GM18868 (cell line): ENCODE measurements around the gene GTF2F1.
"Not testable (repeated sequence)": the region's sequence is repeated elsewhere in the genome, so short reads cannot be mapped to it uniquely, and the experiment has no call there.

Source experiments
- ATAC-seq: cut with Tn5 transposase; IDR thresholded peaks from one replicate; pipeline ENCODE4 v1.9.1; 2021; ENCODE audit warnings: mild to moderate bottlenecking, moderate library complexity; ENCODE audit not compliant: unreplicated experiment

Gene GTF2F1, protein sequence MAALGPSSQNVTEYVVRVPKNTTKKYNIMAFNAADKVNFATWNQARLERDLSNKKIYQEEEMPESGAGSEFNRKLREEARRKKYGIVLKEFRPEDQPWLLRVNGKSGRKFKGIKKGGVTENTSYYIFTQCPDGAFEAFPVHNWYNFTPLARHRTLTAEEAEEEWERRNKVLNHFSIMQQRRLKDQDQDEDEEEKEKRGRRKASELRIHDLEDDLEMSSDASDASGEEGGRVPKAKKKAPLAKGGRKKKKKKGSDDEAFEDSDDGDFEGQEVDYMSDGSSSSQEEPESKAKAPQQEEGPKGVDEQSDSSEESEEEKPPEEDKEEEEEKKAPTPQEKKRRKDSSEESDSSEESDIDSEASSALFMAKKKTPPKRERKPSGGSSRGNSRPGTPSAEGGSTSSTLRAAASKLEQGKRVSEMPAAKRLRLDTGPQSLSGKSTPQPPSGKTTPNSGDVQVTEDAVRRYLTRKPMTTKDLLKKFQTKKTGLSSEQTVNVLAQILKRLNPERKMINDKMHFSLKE

DNA sequence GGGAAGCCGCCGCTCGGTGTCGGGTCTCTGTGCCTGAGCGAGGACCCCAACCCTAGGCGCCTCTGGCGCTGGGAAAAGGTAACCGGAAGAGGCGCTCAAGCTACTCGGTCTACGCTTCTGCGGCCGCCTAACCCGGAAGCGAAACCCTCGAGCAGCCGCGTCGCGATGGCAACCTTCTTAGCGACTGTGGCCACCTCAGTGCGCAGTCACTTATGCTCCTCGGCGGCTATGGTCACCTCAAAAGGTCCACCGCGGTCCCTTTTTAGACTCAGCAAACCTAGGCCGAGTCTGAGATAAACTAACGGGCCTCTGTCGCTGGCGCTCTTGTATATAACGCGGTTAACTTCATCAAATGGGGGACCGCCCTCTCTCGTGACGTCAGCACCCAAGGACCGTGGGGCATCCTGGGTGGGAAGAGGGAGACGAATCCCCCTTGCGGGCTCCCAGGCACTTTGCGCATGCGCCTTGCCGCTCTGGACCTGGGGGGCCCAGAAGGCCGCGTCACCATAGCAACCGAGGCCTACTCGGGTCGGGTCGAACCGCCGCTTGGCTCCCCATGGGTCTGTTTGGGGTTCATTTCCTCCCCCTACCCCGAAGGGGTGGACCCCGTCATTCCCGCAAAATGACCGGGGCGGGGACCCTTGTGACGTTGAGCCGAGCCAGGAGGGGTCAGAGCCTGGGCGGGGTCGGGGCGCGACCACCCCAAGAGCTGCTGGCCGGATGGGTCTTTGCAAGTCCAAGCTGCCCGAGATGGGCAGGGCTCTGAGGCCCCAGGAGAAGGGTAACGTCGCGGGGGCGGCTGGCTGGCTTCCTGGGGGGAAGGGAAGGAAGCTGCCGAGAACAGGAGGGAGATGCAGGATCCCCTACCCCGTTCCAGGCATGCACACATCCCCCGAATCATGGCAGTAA, at the start of gene GTF2F1:
Gene GTF2F1, minus strand, starts transcription at position 91 of the 909 bp plus-strand sequence. CDS start 169 bp downstream, outside the sequence.
- peak; percentile 80 for ATAC-seq

DNA sequence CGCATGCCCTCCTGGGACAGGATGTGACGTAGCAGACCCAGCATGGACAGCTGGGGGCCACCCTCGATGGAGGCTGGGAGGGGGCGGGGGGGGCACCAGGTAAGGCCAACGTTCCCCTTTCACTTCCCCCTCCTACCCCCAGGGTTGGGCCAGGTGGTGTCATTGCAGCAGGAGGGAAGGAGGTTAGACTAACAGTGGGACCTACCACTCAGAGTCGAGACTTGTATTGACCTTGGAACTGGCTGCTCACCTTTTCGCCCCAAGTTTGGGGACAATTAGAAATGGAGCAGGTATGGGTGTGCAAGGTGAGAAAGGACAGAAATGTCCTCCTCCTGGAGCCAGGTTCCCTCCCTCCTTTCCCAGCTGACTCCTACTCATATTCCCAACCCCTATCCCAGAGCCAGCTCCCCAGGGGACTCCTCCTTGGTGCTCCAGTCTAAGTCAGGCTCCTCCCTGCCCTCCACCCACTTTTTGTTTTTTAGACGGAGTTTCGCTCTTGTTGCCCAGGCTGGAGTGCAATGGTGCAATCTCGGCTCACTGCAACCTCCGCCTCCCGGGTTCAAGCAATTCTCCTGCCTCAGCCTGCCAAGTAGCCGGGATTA, 49.2 kb upstream of the GTF2F1 start:
- ATAC-seq: no peak

DNA sequence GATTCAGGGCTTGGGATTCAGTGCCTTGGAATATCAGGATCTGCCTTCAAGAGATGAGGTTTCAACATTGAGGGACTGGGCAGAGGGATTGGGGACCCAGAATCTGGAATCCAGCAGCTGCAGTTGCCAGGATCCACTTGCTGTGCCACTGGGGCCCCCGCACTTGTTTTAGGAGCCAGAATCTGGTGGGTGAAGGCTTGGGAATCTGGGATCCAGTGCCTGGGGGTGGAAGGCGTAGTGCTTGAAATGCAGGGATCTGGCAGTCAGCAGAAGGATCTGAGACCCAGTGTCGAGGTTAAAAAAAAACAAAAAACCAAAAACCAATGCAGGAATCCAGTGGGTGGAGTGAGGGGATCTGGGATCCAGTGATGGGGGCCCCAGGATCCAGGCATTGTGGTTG, 47.9 kb upstream of the GTF2F1 start:
- ATAC-seq: no peak

DNA sequence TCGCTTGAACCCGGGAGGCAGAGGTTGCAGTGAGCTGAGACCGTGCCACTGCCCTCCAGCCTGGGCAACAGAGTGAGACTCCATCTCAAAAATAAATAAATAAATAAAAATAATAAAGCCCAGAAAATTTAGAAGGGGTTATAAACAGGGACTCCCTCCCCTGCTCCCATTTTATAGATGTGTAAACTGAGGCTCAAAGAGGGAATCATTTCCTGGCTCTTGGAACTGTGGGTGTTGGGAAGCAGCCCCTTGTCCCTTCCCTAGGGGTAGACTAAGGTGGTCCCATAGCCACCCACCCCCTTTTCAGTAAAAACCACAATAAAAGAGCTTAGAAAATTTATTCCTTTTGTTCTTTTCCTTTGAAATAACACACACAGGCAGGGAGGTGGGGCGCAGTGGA, 46.8 kb upstream of the GTF2F1 start:
- ATAC-seq: no peak

DNA sequence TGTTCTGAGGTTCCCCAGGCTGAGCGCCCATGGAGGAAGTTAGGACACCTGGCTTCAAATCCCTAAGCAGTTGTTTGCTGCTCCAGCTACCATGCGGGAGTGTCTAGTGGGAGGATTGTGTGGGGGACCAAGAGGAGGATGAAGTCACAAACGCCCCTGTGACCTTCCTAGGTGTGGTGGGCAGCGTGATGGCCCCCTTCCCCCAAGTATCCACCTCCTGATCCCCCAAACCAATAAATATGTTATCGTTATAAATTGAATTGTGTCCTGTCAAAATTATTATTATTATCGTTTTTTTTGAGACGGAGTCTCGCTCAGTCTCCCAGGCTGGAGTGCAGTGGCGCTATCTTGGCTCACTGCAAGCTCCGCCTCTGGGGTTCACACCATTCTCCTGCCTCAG, 40.7 kb upstream of the GTF2F1 start, which contains the start of gene SLC25A41:
Gene SLC25A41, minus strand, starts transcription at position 101 of the 400 bp plus-strand sequence. Its CDS starts 70 bp downstream, at position 31.
- ATAC-seq: no peak

DNA sequence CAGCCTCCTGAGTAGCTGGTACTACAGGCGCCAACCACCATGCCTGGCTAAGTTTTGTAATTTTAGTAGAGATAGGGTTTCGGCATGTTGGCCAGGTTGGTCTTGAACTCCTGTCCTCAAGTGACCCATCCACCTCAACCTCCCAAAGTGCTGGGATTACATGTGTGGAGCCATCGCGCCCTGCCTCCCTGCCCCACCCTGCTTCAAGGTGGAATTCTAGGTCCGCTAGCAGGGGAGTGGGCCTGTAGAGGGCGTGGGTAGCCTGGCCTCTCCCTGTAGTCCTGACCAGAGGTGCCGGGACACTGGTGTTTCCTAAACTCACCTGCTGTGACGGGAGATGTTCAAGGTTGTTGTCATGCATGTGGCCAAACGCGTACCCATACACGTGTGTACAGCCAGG, 40.2 kb upstream of the GTF2F1 start:
- ATAC-seq: no peak

DNA sequence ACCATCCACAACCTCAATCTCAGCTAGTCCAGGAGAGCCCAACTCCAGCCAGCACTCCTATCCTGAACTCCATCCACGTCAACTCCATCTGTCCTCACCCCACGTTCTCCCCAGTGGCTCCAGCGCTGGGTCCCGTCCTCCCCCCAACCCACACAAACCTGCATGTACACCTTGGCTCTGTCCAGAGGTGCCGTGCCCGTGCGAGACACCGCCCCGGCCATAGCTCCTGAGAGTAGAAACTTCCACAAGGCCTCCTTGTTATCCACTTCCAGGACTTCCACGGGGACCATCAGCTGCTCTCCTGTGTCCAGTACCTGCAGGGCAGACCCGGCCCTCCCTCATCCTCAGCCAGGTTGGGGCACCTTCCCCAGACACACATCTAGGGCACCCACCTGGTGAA, 38.9 kb upstream of the GTF2F1 start:
- no peak for ATAC-seq

DNA sequence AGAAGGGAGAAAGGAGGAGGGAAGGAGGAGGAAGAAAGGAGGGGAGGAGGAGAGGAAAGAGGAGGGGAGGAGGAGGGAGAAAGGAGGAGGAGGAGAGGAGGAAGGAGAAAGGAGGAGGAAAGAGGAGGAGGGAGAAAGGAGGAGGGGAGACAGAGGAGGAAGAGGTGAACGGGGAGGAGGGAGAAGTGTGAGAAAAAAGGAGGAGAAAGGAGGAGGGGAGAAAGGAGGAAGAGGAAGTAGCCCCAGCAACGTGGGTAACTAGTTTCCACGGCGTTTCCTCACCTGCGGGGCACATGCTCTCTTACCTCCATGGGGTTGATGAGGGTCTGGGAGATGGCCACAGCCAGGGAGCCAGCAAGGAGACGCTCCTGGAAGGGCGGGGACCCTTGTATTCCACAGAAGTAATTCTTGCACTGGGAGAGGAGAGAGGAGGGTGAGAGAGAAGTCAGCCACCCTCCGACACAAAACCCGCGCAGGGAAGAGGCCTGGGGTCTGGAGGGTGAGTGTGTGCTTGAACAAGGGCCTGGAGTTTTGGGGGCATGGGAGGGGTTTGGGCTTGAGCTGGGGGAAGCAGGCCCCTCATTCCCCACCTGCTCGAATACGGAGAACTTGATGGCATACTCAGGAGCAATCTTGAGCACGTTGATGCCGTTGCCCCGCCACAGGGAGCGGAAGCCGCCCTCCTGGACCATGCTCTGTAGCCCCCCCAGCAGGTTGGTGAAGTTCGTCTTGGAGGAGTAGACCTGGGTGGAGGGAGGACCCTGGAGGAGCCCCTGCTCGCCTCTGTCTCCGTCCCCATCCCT, 36.7 kb upstream of the GTF2F1 start:
- ATAC-seq: no peak

DNA sequence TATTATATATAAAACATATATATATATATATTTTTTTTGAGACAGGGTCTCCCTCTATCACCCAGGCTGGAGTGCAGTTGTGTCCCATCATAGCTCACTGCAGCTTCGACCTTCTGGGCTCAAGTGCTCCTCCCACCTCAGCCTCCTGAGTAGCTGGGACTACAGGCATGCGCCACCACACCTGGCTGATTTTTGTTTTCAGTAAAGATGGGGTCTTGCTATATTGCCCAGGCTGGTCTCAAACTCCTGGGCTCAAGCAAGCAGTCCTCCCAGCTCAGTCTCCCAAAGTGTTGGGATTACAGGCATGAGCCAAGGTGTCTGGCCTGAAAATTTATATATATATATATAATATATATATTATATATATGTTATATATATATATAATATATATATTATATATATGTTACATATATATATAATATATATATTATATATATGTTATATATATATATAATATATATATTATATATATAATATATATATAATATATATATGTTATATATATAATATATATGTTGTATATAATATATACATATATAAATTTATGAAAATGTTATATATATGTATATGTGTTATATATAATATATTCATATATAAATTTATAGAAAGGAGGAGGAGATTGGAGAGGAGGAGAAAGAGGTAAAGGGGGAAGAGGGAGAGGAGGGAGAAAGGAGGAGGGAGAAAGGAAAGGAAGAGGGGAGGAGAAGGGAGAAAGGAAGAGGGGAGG, 35.9 kb upstream of the GTF2F1 start:
- ATAC-seq: not testable (repeated sequence)

DNA sequence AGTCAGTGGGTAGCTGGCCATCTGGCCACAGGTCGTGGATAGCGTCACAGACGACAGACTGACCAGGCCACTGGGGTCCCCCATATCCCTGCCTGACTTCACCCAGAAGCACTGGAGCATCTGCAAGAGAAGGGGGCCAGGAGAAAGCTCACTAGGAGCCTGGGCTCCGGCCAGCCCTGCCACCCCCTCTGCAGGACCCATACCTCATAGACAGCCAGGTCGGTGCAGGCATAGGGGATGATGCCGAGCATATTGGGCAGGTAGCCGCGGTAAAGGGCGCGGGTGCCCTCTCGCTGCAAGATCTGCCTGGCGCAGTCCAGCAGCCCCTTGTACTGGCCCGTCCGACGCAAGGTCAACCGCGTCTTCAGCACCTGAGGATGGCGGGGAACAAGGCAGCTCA, 34.2 kb upstream of the GTF2F1 start:
- ATAC-seq: no peak

DNA sequence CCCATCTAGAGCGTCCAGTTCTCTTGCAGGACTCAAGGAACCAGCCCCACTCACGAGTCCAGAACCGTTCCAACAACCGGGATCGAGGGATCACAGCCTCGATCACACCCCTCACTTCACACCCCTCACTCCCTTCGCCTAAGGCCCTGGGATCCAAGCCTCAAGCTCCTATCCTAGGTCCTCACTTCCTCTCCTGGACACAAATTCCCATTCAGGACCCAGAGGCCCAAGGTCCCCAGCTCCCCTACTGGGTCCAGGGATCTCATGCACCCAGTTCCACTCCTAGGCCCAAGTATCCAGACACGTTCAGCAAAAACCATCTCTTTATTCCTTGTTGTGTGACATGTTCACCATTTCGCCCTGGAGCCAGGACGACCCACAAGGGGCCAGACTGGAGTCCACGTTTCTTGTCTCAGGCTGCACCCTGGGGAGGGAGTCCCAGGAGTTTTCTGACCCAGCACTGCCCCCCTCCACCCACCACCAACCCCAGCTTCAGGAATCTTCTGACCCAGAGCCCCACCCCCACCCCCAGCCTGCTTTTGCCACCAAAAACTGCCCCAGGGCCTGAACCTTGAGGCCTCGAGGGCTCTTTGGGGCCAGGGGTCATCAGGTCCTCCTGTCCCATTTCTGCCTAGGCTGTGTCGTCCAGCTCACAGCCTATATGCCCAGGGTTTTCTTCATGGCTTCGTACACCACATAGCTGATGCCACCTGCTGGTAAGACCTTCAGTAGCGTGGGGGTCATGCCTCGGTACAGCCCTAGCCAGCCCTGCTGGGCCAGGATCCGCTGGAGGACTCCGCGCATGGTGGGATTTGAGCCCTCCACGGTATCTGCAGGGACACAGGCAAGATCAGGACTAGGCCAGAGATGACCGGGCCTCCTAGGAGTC, 33.0 kb upstream of the GTF2F1 start:
- ATAC-seq: no peak

DNA sequence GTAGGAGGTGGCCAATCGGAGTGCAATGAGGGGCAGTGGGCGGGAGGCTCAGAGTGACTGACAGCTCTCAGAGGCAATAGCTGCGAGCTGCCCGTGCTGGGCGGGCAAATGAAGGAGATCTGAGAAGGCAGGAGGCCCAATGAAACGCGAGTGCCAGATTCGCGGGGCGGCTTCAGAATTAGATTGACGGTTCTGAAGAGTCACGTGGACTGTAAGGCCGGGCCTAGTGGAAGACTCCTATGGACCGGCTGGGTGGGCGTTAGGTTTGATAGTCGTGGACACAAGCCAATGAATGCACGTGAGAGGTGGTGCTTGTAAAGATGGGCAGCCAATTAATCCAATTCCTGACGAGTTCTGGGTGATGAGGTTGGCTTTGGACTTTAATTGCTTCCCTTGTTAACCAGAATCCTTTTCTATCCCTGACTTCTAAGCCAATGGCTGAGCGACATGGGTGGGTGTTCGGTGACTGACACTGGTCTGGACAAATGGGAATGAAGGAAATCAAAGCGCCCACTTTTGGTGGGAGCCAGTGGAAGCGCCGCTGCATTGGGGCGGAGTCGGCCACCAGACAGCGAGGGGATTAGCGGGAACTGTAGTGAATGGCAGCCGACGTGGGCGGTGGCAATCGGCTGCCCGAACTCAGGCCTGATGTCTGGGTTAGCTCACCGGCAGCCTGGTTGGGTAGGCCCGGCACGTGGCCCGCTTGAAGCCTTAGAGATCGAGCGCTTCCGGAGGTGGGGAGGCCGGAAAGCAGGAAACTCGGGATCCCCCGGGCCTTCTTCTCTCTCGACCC, 32.2 kb upstream of the GTF2F1 start:
- peak; percentile 88 for ATAC-seq

DNA sequence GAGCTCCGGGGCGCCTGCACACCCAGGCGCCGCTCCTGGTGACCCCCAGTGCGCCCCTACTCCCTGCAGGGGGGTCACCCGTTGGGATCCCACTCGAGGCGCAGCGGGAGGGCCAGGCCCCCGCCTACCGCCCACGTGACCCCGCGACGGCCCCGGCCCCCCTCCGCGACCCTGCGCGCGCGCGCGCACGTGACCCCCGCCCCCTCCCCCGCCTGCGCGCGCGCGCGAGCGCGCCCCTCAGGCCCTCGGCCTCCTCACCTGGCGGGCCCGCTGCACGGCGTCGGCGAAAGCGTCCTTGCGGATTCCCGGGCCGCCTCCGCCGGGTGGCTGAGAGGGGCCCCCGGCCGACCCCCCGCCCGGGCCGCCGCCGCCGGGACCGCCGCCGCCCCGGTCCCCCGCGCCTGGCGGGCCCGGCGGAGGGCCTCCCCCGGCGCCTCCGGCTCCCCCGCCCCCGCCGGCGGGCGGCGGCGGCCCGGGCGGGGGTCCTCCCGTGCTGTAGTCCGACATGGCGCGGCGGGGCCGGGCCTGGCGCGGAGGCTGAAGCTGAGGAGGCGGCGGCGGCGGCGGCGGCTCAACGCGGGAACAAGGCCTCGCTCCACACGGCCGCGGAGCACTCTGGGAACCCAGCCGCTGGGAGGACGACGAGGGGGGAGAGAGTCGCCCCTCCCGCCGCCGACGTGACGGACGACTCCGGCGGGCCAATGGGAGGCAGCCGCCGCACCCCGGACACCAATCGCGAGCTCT, 31.4 kb upstream of the GTF2F1 start, which contains the start of gene KHSRP:
Gene KHSRP, minus strand, starts transcription at position 617 of the 744 bp plus-strand sequence. Its CDS starts 110 bp downstream, at position 507.
- no peak for ATAC-seq

DNA sequence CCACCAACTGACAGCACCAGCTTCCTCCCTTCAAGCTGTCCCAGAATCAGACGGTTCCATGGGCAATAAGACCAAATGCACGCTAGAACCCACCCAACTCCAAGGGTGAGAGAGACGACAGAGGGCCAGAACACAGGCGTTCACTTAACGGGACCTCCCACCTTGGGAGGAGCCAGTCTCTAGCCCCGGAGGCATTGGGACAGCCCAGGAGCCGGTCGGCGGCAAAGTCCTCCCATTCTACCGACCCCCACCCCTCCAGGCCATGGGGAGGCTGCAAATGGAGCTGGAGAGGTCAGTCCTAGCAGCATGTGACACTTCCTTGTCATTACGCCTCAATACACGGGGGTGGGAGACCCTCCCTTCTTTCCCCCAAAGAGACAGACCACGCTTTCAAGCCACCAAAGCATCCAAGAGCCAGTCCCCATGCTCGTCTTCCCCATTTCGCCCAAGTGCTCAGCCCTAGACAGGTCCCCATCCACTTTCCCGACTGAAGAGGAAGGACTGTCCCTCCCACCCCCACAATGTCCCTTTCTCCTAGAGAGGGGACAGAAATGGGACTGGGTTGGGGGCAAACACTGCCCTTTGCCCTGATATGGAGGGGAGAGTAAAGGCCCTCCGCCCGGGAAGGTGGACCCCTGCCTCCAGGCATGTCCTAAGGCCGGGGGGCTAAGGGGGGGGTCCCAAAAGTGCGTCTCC, 30.7 kb upstream of the GTF2F1 start:
- no peak for ATAC-seq

DNA sequence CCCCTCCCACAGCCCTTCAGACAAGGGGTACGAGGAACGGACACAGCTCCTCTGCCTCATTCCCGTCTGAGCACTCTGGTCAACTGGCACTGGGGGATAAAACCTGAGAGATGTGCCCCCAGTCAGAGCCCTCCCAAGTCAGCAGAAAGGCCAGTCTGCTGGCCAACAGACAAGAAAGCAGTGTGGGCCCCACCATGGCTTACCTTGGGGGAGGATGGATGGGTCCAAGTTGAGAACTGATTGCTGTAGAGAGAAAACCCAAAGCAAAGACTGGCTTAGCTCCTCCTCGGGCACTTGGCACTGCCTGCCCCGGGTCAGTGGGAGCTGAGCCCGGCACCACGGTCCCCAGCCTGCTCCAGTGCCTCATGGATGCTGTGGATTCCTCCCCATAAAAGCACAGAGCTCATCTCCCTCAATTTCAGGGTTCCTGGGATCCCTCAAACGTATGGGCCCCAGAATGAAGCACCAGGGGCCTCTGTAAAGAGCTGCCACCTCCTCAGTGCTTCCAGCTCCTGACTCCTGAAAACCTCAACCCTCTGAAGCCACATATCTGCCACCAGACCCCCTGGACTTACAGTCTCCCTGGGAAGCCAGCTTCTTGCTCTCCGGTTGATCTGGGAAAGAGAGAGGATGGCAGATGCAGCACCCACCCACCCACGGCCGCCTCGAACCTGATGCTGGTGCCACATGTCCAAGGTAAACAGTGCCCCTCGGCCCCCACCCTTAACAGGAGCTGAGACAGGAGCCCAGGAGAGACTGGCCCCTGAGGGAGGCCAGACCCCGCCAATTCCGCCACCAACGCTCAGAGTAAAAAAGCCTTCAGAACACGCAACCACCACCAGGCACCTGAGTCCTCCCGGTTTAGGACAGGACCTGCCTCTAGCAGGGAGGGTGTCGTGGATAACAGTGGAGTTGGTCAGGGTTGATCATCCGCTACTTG, 28.4 kb upstream of the GTF2F1 start:
- no peak for ATAC-seq
